Left lung (tissue), 10 donors: ENCODE data around the gene POLDIP3. TPM values are rescaled to one million over a fixed set of nuclear protein-coding genes. Genes with fewer than 3 reads are reported as not detected.

ENCODE experiments used
- ATAC-seq: fragments of 200-7000 bp; cut with Tn5 transposase; one replicate; pipeline ENCODE4 v1.9.1; 2020; ENCODE audit warnings: moderate library complexity
- DNase-seq, 4 donors: peaks; one replicate each; pipeline ENCODE4 v3.0.0-alpha.2; 2013 to 2020
- H3K27ac ChIP-seq, 2 donors: fragments of 200-600 bp; sonication (generic) in 1 of 2; one replicate each; pipeline versions ENCODE4 v1.5.0 to v1.8.0; 2020 to 2021
- H3K27me3 ChIP-seq, 2 donors: fragments of 200-600 bp; sonication (generic) in 1 of 2; one replicate each; pipeline versions ENCODE4 v1.5.0 to v1.8.0; 2020 to 2021
- H3K36me3 ChIP-seq, 2 donors: fragments of 200-600 bp; sonication (generic) in 1 of 2; one replicate each; pipeline versions ENCODE4 v1.5.0 to v1.8.0; 2020 to 2021
- H3K4me1 ChIP-seq, 2 donors: fragments of 200-600 bp; one replicate each; pipeline ENCODE4 v1.8.0; 2021
- H3K4me3 ChIP-seq, 2 donors: fragments of 200-600 bp; sonication (generic) in 1 of 2; one replicate each; pipeline versions ENCODE4 v1.5.0 to v1.8.0; 2020 to 2021; ENCODE audit warnings: mild to moderate bottlenecking in 1 of 2
- H3K9me3 ChIP-seq, 2 donors: fragments of 200-600 bp; sonication (generic) in 1 of 2; one replicate each; pipeline versions ENCODE4 v1.5.0 to v1.8.0; 2020 to 2021
- CTCF ChIP-seq, 2 donors: fragments of 200-600 bp; sonication (generic) in 1 of 2; IDR thresholded peaks; one replicate each; pipeline versions ENCODE4 v1.5.0 to v1.8.0; 2021; ENCODE audit warnings: antibody characterized with exemption in 2 of 2
- intact Hi-C, 2 donors: fragments of 100-400 bp; cut with DNase I; formaldehyde crosslinking; loops; one replicate each; pipeline versions ENCODE4 v1.11.2 to v1.14.2; 2022
- polyA plus RNA-seq, 6 donors: library from polyadenylated mRNA; unstranded; fragments of 120-200 nt; gene quantifications; one replicate each; pipeline ENCODE4 v1.2.1, GENCODE V29; 2013; ENCODE audit not compliant: insufficient read length in 6 of 6
- total RNA-seq, 2 donors: library from RNA; stranded (reverse); fragmentation: NEBNext Ultra II Directional; extraction: Animal tissue kit (Norgen Biotek cat#: 25700); gene quantifications; one replicate each; pipeline ENCODE4 v1.2.1, GENCODE V29; 2021
- donor health status: DM: no; HTN: yes; CAD: no.
- donor health status: DM: no; HTN: no; CAD: no.

Gene POLDIP3
- total and polyA plus RNA-seq, 8 donors: 56.6 to 126 (median 108) TPM

GRCh38 chr22:42648368-42649245 lies 33.9 kb upstream of the POLDIP3 start:
- Histone ChIP-seq H3K36me3 (no peaks in the 10 kb centered on the region), H3K9me3 (no peaks in the 10 kb centered on the region), H3K27me3 (no peaks in the 10 kb centered on the region), H3K4me1 (peaks cover 46 to 59% of the 10 kb centered on the region in 2 donors), H3K4me3 (peak overlapping the region; percentile 64 to 81), H3K27ac (peak overlapping the region; percentile 82 to 90)
- no peak for TF ChIP-seq CTCF (IDR thresholded peaks at IDR 0.05)
- intact Hi-C loops: no loop called here
- ATAC-seq (peak; percentile 56), DNase-seq (peak in 3 of 4 donors; percentile 54 to 91 (median 70))

- H3K9me3 ChIP-seq: no peaks in the 10 kb centered on the region
- H3K4me1 ChIP-seq: peaks cover 51 to 63% of the 10 kb centered on the region in 2 donors
- ATAC-seq (no peak), DNase-seq (no peak)
- no peak for TF ChIP-seq CTCF (IDR thresholded peaks at IDR 0.05)
- no peaks in the 10 kb centered on the region for H3K27me3 ChIP-seq
- intact Hi-C loops: no loop called here
- peak overlapping the region; percentile 64 to 81 for H3K4me3 ChIP-seq
- H3K36me3 ChIP-seq: no peaks in the 10 kb centered on the region
- peak overlapping the region in 1 of 2 donors; percentile 90 for H3K27ac ChIP-seq
These were observed 33.3 kb upstream of the POLDIP3 start for GRCh38 chr22:42648017-42648367.

- H3K4me1 ChIP-seq: peaks cover 52 to 75% of the 10 kb centered on the region in 2 donors
- no peaks in the 10 kb centered on the region for H3K9me3 ChIP-seq
- TF ChIP-seq CTCF (IDR thresholded peaks at IDR 0.05): no peak
- DNase-seq (peak in 2 of 4 donors; percentile 30 to 59), ATAC-seq (peak; percentile 3)
- H3K36me3 ChIP-seq: no peaks in the 10 kb centered on the region
- H3K27me3 ChIP-seq: no peaks in the 10 kb centered on the region
- peak overlapping the region in 1 of 2 donors; percentile 81 for H3K4me3 ChIP-seq
- peak overlapping the region; percentile 82 to 89 for H3K27ac ChIP-seq
- intact Hi-C loops: no loop called here
These were observed 32.2 kb upstream of the POLDIP3 start for GRCh38 chr22:42646569-42647525.

GRCh38 chr22:42645938-42646568 lies 31.4 kb upstream of the POLDIP3 start:
- no peaks in the 10 kb centered on the region for H3K9me3 ChIP-seq
- H3K27ac ChIP-seq: peak overlapping the region; percentile 82 to 89
- H3K4me1 ChIP-seq: peaks cover 52 to 79% of the 10 kb centered on the region in 2 donors
- TF ChIP-seq CTCF (IDR thresholded peaks at IDR 0.05): no peak
- ATAC-seq (peak; percentile 35), DNase-seq (peak in 1 of 4 donors; percentile 58)
- intact Hi-C loops: no loop called here
- peak overlapping the region in 1 of 2 donors; percentile 81 for H3K4me3 ChIP-seq
- no peaks in the 10 kb centered on the region for H3K27me3 ChIP-seq
- H3K36me3 ChIP-seq: no peaks in the 10 kb centered on the region
